ENCODE data around the gene CCDC85C.

GRCh38 chr14:99481745-99482099 lies 122.3 kb downstream of the CCDC85C start:
- no peak for TF ChIP-seq CTCF (IDR thresholded peaks at IDR 0.05)
- no peak for TF ChIP-seq POLR2A (IDR thresholded peaks at IDR 0.05)
